ENCODE data around the gene DLAT.

DNA sequence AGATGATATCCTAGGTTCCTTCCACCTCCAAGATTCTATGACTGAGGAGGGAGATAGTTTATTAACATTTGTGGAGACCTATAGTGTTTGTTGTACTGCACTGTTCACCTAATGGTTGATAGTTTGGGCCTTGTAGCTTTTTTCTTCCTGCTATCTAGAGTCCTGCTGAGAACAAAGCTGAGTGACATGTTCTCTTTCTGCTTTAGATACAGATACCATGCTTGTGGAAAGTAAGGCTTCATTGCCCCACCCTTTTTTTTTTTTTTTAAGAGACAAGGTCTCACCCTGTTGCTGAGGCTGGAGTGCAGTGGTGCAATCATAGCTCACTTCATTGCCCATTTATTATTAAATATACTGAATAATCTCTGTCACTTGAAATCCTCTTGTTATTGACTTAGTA is 12.3 kb downstream of the DLAT start:
- TF ChIP-seq POLR2A (IDR thresholded peaks at IDR 0.05) (no peak), POLR2AphosphoS5 (IDR thresholded peaks at IDR 0.05; ENCODE audit: insufficient read depth in 1 of 2, low read depth in 1 of 2) (no peak)
- TF ChIP-seq, protein P1, sequence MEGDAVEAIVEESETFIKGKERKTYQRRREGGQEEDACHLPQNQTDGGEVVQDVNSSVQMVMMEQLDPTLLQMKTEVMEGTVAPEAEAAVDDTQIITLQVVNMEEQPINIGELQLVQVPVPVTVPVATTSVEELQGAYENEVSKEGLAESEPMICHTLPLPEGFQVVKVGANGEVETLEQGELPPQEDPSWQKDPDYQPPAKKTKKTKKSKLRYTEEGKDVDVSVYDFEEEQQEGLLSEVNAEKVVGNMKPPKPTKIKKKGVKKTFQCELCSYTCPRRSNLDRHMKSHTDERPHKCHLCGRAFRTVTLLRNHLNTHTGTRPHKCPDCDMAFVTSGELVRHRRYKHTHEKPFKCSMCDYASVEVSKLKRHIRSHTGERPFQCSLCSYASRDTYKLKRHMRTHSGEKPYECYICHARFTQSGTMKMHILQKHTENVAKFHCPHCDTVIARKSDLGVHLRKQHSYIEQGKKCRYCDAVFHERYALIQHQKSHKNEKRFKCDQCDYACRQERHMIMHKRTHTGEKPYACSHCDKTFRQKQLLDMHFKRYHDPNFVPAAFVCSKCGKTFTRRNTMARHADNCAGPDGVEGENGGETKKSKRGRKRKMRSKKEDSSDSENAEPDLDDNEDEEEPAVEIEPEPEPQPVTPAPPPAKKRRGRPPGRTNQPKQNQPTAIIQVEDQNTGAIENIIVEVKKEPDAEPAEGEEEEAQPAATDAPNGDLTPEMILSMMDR (IDR thresholded peaks at IDR 0.05), result no peak

Data from vagina (tissue), 2 donors.